Thoracic aorta (tissue), 2 donors: ENCODE data around the gene RNF157. TPM values are rescaled to one million over a fixed set of nuclear protein-coding genes. Genes with fewer than 3 reads are reported as not detected.
A peak's percentile ranks its signal among the peaks of the same experiment; 100 is the strongest.

Experiments
- ATAC-seq: fragments of 150-250 bp; one replicate; pipeline ENCODE4 v1.8.0; 2017; ENCODE audit warnings: low read depth; ENCODE audit not compliant: insufficient number of reproducible peaks, low FRiP score
- DNase-seq: peaks from one replicate; pipeline ENCODE4 v3.0.0-alpha.2; 2020; ENCODE audit warnings: low spot score
- H3K27ac ChIP-seq, 2 donors: fragments of 200-600 bp; sonication (generic); 1 replicate in 1 of 2; 2 replicates in 1 of 2; pipeline ENCODE4 v1.5.1; 2016; ENCODE audit warnings: mild to moderate bottlenecking in 2 of 2, moderate library complexity in 2 of 2
- H3K27me3 ChIP-seq: fragments of 200-600 bp; sonication (generic); replicated peaks from 2 replicates; pipeline ENCODE4 v1.6.0; 2016; ENCODE audit warnings: mild to moderate bottlenecking; ENCODE audit not compliant: insufficient read depth
- H3K36me3 ChIP-seq: fragments of 200-600 bp; sonication (generic); one replicate; pipeline ENCODE4 v1.5.1; 2016
- H3K4me1 ChIP-seq, 2 donors: fragments of 200-600 bp; sonication (generic); 1 replicate in 1 of 2; 2 replicates in 1 of 2; pipeline versions ENCODE4 v1.5.1 to v1.6.0; 2016; ENCODE audit warnings: low read depth in 2 of 2, mild to moderate bottlenecking in 1 of 2; ENCODE audit not compliant: control insufficient read depth in 1 of 2
- H3K4me3 ChIP-seq: fragments of 200-600 bp; sonication (generic); 2 replicates; pipeline ENCODE4 v1.5.1; 2016; ENCODE audit warnings: mild to moderate bottlenecking
- H3K9me3 ChIP-seq: fragments of 200-600 bp; sonication (generic); 2 replicates; pipeline ENCODE4 v1.5.1; 2016
- total RNA-seq, 2 donors: library from RNA; depleted of rRNA; stranded (reverse); fragments of >200 nt; gene quantifications; one replicate each; pipeline versions ENCODE4 v1.1.0 to v1.2.3, GENCODE V29; 2016
- TF ChIP-seq, protein P1 (sequence below): fragments of 200-600 bp; sonication (generic); IDR thresholded peaks from one replicate; pipeline ENCODE4 v1.5.1; 2019; ENCODE audit warnings: antibody characterized with exemption

RNF157 gene
- total RNA-seq, 2 donors from 2014 or later: 0.41 to 1.9 TPM

DNA sequence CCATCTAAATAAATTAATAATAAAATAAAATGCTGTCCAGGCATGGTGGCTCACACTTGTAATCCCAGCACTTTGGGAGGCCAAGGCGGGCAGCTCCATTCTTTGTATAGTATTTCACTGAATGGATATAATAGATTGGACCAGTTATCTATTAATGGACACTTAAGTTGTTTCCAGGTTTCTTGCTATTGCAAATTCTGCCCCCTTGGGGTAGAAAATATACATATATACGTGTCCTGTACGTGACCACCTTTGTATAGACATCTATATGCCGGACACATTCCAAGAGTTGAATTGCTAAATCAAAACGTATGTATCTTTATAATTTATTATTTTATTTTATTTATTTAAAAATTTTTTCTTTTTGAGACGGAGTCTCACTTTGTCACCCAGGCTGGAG is 132.8 kb downstream of the RNF157 start:
- Histone ChIP-seq H3K27ac (no peak overlapping the region), H3K9me3 (no peaks in the 10 kb centered on the region)
- no peak for ATAC-seq

DNA sequence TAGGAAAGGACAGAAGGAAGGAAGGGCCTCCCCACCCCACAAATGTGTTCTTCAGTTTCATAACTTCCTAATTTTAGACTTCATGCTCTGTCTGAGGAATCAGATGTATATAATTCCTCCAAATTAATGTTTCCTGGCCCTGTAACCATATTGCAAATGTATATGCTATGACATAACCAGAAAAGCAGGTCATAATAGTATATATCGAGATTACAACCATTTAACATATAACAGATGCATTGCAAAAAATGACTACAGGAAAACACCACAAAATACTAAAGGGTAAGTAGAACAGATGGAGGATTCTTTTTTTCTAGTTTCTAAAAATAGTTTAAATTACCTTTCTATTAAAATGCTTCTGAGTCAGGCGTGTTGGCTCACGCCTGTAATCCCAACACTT is 133.6 kb downstream of the RNF157 start:
- H3K4me1 ChIP-seq: peaks cover 12 to 14% of the 10 kb centered on the region in 2 donors
- ATAC-seq (no peak), DNase-seq (no peak)
- TF ChIP-seq, protein P1, sequence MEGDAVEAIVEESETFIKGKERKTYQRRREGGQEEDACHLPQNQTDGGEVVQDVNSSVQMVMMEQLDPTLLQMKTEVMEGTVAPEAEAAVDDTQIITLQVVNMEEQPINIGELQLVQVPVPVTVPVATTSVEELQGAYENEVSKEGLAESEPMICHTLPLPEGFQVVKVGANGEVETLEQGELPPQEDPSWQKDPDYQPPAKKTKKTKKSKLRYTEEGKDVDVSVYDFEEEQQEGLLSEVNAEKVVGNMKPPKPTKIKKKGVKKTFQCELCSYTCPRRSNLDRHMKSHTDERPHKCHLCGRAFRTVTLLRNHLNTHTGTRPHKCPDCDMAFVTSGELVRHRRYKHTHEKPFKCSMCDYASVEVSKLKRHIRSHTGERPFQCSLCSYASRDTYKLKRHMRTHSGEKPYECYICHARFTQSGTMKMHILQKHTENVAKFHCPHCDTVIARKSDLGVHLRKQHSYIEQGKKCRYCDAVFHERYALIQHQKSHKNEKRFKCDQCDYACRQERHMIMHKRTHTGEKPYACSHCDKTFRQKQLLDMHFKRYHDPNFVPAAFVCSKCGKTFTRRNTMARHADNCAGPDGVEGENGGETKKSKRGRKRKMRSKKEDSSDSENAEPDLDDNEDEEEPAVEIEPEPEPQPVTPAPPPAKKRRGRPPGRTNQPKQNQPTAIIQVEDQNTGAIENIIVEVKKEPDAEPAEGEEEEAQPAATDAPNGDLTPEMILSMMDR: no peak
- H3K27ac ChIP-seq: no peak overlapping the region
- H3K36me3 ChIP-seq: peaks cover 4% of the 10 kb centered on the region
- no peaks in the 10 kb centered on the region for H3K9me3 ChIP-seq
- H3K4me3 ChIP-seq: no peak overlapping the region
- no peaks in the 10 kb centered on the region for H3K27me3 ChIP-seq

More for the DNA sequence above, 132.8 kb downstream of the RNF157 start:
- TF ChIP-seq, protein P1: no peak
- H3K4me1 ChIP-seq: peaks cover 5 to 6% of the 10 kb centered on the region in 2 donors
- no peaks in the 10 kb centered on the region for H3K27me3 ChIP-seq
- H3K36me3 ChIP-seq: no peaks in the 10 kb centered on the region
- DNase-seq: no peak
- H3K4me3 ChIP-seq: no peak overlapping the region

DNA sequence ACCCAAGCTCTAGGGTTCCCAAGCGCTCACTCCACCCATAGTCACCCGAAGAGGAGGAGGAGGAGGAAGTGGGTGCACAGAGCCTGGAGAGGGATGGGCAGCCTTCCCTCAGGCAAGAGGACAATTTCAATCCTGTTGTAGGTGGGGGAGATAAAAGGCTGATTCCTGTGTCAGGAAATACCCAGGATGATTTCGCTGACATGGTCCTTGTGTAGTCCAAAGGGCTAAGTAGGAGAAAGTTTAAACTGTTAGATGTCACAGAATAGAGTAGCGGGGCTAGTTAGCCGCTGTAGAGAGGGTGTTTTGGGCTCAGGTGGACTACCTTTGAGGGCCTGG is 135.4 kb downstream of the RNF157 start:
- no peaks in the 10 kb centered on the region for H3K27me3 ChIP-seq
- peaks cover 15% of the 10 kb centered on the region for H3K36me3 ChIP-seq
- no peaks in the 10 kb centered on the region for H3K9me3 ChIP-seq
- no peak for DNase-seq
- H3K4me3 ChIP-seq: no peak overlapping the region
- no peak overlapping the region for H3K27ac ChIP-seq
- TF ChIP-seq, protein P1: no peak
- peaks cover 12 to 20% of the 10 kb centered on the region in 2 donors for H3K4me1 ChIP-seq
- ATAC-seq: no peak

DNA sequence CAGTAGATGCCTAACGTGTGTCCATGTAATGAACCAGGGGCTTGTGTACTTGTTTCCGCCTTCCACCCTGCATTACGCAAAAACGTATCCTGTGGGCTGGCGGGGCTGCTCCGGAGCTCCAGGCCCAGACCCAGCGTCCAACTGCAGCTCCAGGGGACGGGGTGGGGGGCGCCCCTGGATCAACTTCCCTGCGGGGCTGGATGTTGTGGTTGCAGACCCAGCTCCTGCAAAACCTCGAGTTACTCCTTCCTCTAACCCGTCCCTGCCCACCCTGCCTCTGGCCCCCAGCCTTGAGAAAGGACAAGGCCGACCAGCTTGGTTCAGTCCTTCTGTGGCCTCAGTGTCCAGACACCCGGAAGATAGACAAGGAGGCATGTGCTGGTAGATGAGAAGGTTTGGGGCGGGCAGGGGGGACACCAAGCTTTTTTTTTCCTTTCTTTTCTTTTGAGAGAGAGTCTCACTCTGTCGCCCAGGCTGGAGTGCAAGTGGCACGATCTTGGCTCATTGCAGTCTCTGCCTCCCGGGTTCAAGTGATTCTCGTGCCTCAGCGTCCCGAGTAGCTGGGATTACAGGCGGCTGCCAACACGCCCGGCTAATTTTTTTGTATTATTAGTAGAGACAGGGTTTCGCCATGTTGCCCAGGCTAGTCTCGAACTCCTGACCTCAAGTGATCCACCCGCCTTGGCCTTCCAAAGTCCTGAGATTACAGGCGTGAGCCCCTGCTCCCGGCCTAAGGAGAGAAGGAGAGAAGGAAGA is 136.0 kb downstream of the RNF157 start:
- Histone ChIP-seq H3K9me3 (no peaks in the 10 kb centered on the region), H3K4me3 (peak overlapping the region; percentile 95), H3K27ac (peak overlapping the region; percentile 63 to 81), H3K27me3 (no peaks in the 10 kb centered on the region), H3K36me3 (peaks cover 18% of the 10 kb centered on the region), H3K4me1 (peaks cover 12 to 20% of the 10 kb centered on the region in 2 donors)
- ATAC-seq (no peak), DNase-seq (no peak)
- TF ChIP-seq, protein P1: no peak

DNA sequence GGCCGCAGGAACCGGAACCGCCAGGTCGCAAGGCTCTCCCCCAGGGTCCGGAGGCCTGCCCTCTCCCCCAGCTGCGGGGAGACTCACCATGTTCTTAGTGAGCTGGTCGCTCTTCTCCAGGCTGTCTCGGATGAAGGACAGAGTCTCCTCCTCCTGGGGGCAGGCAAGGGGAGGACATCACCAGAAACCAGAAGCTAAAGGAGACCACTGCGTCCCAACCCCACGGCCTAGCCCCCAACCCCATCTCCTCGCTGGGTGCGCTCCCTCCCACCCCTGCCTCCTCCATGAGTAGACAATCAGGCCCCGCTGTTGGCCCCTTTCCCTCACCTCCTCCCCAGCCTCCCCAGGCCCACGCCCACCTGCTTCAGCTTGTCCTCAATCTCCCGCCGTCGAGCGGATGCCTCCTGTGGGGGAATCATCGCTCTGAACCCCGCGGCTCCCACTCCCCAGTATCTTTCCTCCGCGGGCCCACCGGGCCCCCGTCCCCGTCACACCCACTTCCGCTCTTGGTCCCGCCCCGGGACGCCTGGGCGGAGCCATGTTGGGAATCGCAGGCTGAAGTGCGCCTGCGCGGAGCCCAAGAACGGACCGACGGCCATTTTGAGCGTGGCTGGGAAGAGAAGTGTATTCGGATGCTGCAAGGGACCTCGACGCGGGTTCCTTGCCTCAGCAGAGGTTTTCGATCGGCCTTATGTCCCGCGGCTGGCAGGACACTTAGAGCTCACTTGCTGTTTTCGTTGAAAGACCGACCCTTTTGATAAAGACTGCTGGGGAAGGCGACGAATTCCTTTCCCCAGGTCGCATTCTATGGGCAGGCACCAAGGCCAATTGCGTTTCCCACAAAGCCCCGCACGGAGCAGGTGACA is 136.8 kb downstream of the RNF157 start, which contains the start of gene EXOC7:
Gene EXOC7 (minus strand): TSS at position 514 of the 866 bp plus-strand sequence. CDS start 95 bp downstream, at position 419.
- Histone ChIP-seq H3K4me1 (peaks cover 12 to 20% of the 10 kb centered on the region in 2 donors), H3K27me3 (no peaks in the 10 kb centered on the region), H3K4me3 (peak within 1 kb of the TSS; percentile 95), H3K9me3 (no peaks in the 10 kb centered on the region), H3K36me3 (peaks cover 18% of the 10 kb centered on the region), H3K27ac (peak within 1 kb of the TSS; percentile 63 to 81)
- TF ChIP-seq, protein P1: no peak
- peak; percentile 48 for DNase-seq
- ATAC-seq: no peak
